Left ventricle myocardium inferior (tissue), 1 donor: Measurements from ENCODE around the gene MPND. TPM values are rescaled to one million over a fixed set of nuclear protein-coding genes. Genes with fewer than 3 reads are reported as not detected.

Source experiments
- DNase-seq: peaks from one replicate; pipeline ENCODE4 v3.0.0-alpha.2; 2020
- H3K27ac ChIP-seq: fragments of 200-600 bp; replicated peaks from 2 replicates; pipeline ENCODE4 v1.8.0; 2021
- H3K27me3 ChIP-seq: fragments of 200-600 bp; 2 replicates; pipeline ENCODE4 v1.8.0; 2021; ENCODE audit warnings: low read depth
- H3K36me3 ChIP-seq: fragments of 200-600 bp; 2 replicates; pipeline ENCODE4 v1.8.0; 2021
- H3K4me1 ChIP-seq: fragments of 200-600 bp; 2 replicates; pipeline ENCODE4 v1.8.0; 2021
- H3K4me3 ChIP-seq: fragments of 200-600 bp; 2 replicates; pipeline ENCODE4 v1.8.0; 2021; ENCODE audit warnings: mild to moderate bottlenecking, moderate library complexity
- H3K9me3 ChIP-seq: fragments of 200-600 bp; replicated peaks from 2 replicates; pipeline ENCODE4 v1.8.0; 2021
- intact Hi-C: fragments of 100-400 bp; cut with micrococcal nuclease; formaldehyde crosslinking; loops from one replicate; pipeline ENCODE4 v1.11.0; 2022
- total RNA-seq: library from RNA; stranded (reverse); fragmentation: NEBNext Ultra II Directional; extraction: Animal tissue kit (Norgen Biotek cat#: 25700); gene quantifications from one replicate; pipeline ENCODE4 v1.2.1, GENCODE V29; 2021
- TF ChIP-seq, protein P1 (sequence below): fragments of 200-600 bp; IDR thresholded peaks from 2 replicates; pipeline ENCODE4 v1.8.0; 2021; ENCODE audit warnings: antibody characterized with exemption, mild to moderate bottlenecking, borderline replicate concordance
- donor health status: DM: no; HTN: yes; CAD: no; lungs with severe emphysema.

Gene MPND
- total RNA-seq, 1 donor from 2014 or later, result 19.2 TPM

DNA sequence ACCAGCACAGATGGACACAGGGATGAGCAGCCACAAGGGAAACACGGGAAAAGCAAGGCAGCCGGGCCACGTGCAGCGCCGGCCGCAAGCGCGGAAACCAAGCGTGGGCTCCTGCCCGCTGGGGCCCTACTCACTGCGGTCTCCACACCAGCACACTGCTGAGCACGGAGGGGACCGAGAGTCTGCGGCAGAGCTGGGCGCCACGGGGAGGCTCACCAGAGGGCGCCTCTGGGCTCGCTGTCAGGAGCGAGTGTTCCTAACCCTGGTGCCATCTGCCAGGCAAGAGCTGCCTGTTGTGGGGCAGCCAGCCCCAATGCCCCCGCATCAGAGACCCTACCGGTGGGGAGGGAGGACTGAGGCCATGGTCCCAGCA is 26.5 kb downstream of the MPND start:
- DNase-seq, result no peak
- Histone ChIP-seq H3K36me3 (peaks cover 22% of the 10 kb centered on the region), H3K27me3 (no peaks in the 10 kb centered on the region), H3K27ac (peak overlapping the region; percentile 85), H3K9me3 (no peaks in the 10 kb centered on the region), H3K4me3 (peak overlapping the region; percentile 50), H3K4me1 (peaks cover 84% of the 10 kb centered on the region)
- TF ChIP-seq, protein P1, sequence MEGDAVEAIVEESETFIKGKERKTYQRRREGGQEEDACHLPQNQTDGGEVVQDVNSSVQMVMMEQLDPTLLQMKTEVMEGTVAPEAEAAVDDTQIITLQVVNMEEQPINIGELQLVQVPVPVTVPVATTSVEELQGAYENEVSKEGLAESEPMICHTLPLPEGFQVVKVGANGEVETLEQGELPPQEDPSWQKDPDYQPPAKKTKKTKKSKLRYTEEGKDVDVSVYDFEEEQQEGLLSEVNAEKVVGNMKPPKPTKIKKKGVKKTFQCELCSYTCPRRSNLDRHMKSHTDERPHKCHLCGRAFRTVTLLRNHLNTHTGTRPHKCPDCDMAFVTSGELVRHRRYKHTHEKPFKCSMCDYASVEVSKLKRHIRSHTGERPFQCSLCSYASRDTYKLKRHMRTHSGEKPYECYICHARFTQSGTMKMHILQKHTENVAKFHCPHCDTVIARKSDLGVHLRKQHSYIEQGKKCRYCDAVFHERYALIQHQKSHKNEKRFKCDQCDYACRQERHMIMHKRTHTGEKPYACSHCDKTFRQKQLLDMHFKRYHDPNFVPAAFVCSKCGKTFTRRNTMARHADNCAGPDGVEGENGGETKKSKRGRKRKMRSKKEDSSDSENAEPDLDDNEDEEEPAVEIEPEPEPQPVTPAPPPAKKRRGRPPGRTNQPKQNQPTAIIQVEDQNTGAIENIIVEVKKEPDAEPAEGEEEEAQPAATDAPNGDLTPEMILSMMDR, result peak; percentile 54
- intact Hi-C loops, result no loop called here

DNA sequence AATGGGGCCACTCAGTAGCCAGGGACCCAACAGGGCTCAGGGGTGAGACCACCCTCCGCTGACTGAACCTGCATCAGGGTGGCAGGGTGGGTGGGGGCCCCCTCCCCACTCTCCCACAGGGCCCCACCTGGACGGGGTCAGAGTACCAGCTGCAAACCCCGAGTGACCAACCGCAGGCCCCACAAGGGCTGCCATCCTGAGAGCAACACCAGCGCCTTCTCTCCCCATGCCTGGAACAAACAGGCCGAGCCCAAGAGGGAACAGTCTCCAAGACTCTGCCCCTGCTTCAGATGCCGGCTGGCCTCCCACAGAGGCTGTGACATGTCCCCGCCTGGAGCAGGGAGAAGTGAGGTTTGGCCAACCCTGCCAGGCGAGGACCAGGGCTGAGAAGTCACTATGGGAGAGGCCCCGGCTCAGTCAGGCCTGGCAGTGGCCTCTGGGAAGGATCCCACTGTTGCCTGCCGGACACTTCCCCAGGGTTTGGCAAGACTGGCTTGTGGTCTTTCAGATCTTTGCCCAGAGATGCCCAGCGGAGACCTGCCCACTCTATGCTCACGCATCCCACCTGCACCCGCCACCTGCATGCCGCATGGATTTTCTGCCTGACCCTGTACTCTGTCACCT is 27.2 kb downstream of the MPND start:
- Histone ChIP-seq H3K27ac (peak overlapping the region; percentile 85), H3K4me1 (peaks cover 89% of the 10 kb centered on the region), H3K4me3 (peak overlapping the region; percentile 50), H3K27me3 (no peaks in the 10 kb centered on the region), H3K9me3 (no peaks in the 10 kb centered on the region), H3K36me3 (peaks cover 15% of the 10 kb centered on the region)
- intact Hi-C loops, result no loop called here
- TF ChIP-seq, protein P1, result no peak
- no peak for DNase-seq

- no peak for DNase-seq
- TF ChIP-seq, protein P1, result no peak
- intact Hi-C loops, result no loop called here
Measured at GRCh38 chr19:4371247-4372164, 28.1 kb downstream of the MPND start.

GRCh38 chr19:4372165-4373012 is 29.0 kb downstream of the MPND start:
- intact Hi-C loops, result no loop called here
- Histone ChIP-seq H3K27ac (peak overlapping the region; percentile 94), H3K27me3 (no peaks in the 10 kb centered on the region), H3K36me3 (peaks cover 4% of the 10 kb centered on the region), H3K4me3 (no peak overlapping the region), H3K9me3 (no peaks in the 10 kb centered on the region), H3K4me1 (peaks cover 100% of the 10 kb centered on the region)
- DNase-seq, result no peak
- TF ChIP-seq, protein P1, result no peak

More at GRCh38 chr19:4371247-4372164, 28.1 kb downstream of the MPND start:
- H3K9me3 ChIP-seq, result no peaks in the 10 kb centered on the region
- H3K36me3 ChIP-seq, result peaks cover 6% of the 10 kb centered on the region
- no peak overlapping the region for H3K4me3 ChIP-seq
- peak overlapping the region; percentile 94 for H3K27ac ChIP-seq
- no peaks in the 10 kb centered on the region for H3K27me3 ChIP-seq
- peaks cover 96% of the 10 kb centered on the region for H3K4me1 ChIP-seq

- Histone ChIP-seq H3K27me3 (no peaks in the 10 kb centered on the region), H3K36me3 (peaks cover 4% of the 10 kb centered on the region), H3K4me3 (no peak overlapping the region), H3K27ac (peak overlapping the region; percentile 94), H3K9me3 (no peaks in the 10 kb centered on the region), H3K4me1 (peaks cover 100% of the 10 kb centered on the region)
- intact Hi-C loops, result no loop called here
- no peak for DNase-seq
- TF ChIP-seq, protein P1, result no peak
Measured at GRCh38 chr19:4373013-4373367, 29.6 kb downstream of the MPND start.
